Amniotic epithelial cell (primary cell): ENCODE results near the gene CDK13.
"Not testable (repeated sequence)": the region's sequence is repeated elsewhere in the genome, so short reads cannot be mapped to it uniquely, and the experiment has no call there.

Experiments
- DNase-seq: peaks from one replicate; pipeline ENCODE4 v3.0.0-alpha.2; 2010; ENCODE audit warnings: low read depth

CDK13 gene

GRCh38 chr7:40098810-40099209 lies 148.8 kb downstream of the CDK13 start:
- DNase-seq = no peak

GRCh38 chr7:40099837-40100236 lies 149.8 kb downstream of the CDK13 start:
- DNase-seq = peak; percentile 29

- DNase-seq = no peak
Observed at GRCh38 chr7:40101201-40101600, 151.1 kb downstream of the CDK13 start.

- no peak for DNase-seq
Observed at GRCh38 chr7:40102897-40103296, 152.8 kb downstream of the CDK13 start.

- no peak for DNase-seq
Observed at GRCh38 chr7:40105879-40106473, 155.9 kb downstream of the CDK13 start.

GRCh38 chr7:40115936-40116335 lies 165.9 kb downstream of the CDK13 start:
- no peak for DNase-seq

GRCh38 chr7:40117199-40117598 lies 167.1 kb downstream of the CDK13 start:
- DNase-seq = peak; percentile 40

- DNase-seq = not testable (repeated sequence)
Observed at GRCh38 chr7:40118201-40118600, 168.1 kb downstream of the CDK13 start.

GRCh38 chr7:40120020-40120419 lies 170.0 kb downstream of the CDK13 start:
- peak; percentile 35 for DNase-seq

GRCh38 chr7:40122100-40122939 lies 172.3 kb downstream of the CDK13 start:
- DNase-seq = not testable (repeated sequence)

GRCh38 chr7:40122940-40123254 lies 172.8 kb downstream of the CDK13 start:
- DNase-seq = no peak

GRCh38 chr7:40133561-40134427 lies 183.7 kb downstream of the CDK13 start:
- DNase-seq = peak; percentile 44

GRCh38 chr7:40134428-40135316 lies 184.6 kb downstream of the CDK13 start, which contains the start of the genes MPLKIP and SUGCT:
TSS of gene MPLKIP (minus strand) at chr7:40134622. CDS start at chr7:40134567, 55 bp downstream.
TSS of gene SUGCT (plus strand) at chr7:40135005.
- DNase-seq = peak; percentile 83

GRCh38 chr7:40135317-40135610 lies 185.2 kb downstream of the CDK13 start:
- DNase-seq = no peak

- DNase-seq = no peak
Observed at GRCh38 chr7:40137563-40137962, 187.5 kb downstream of the CDK13 start.

- DNase-seq = no peak
Observed at GRCh38 chr7:40138973-40139372, 188.9 kb downstream of the CDK13 start.

GRCh38 chr7:40139891-40140290 lies 189.8 kb downstream of the CDK13 start:
- DNase-seq = not testable (repeated sequence)

GRCh38 chr7:40141916-40142315 lies 191.9 kb downstream of the CDK13 start:
- not testable (repeated sequence) for DNase-seq

- not testable (repeated sequence) for DNase-seq
Observed at GRCh38 chr7:40145596-40146130, 195.6 kb downstream of the CDK13 start.

GRCh38 chr7:40147371-40148246 lies 197.6 kb downstream of the CDK13 start:
- peak; percentile 44 for DNase-seq

- not testable (repeated sequence) for DNase-seq
Observed at GRCh38 chr7:40148247-40148580, 198.2 kb downstream of the CDK13 start.
